Astrocyte of the spinal cord (primary cell): Measurements from ENCODE around the gene DYSF.

Source experiments
- DNase-seq: peaks from one replicate; pipeline ENCODE4 v3.0.0; 2011; ENCODE audit warnings: low read depth, low spot score
- H3K4me3 ChIP-seq: 2 replicates; pipeline ENCODE4 v1.5.1; 2011; ENCODE audit warnings: low read depth, mild to moderate bottlenecking, low read length, moderate library complexity
- in situ Hi-C: cut with HindIII; loops from 2 replicates; pipeline ENCODE4 v1.10.0; 2017; ENCODE audit warnings: low sequenced_read_pairs
- TF ChIP-seq, protein P1 (sequence below): IDR thresholded peaks from 2 replicates; pipeline ENCODE4 v1.5.1; 2012; ENCODE audit warnings: low read depth, mild to moderate bottlenecking, low read length, inconsistent platforms

The DYSF gene

DNA sequence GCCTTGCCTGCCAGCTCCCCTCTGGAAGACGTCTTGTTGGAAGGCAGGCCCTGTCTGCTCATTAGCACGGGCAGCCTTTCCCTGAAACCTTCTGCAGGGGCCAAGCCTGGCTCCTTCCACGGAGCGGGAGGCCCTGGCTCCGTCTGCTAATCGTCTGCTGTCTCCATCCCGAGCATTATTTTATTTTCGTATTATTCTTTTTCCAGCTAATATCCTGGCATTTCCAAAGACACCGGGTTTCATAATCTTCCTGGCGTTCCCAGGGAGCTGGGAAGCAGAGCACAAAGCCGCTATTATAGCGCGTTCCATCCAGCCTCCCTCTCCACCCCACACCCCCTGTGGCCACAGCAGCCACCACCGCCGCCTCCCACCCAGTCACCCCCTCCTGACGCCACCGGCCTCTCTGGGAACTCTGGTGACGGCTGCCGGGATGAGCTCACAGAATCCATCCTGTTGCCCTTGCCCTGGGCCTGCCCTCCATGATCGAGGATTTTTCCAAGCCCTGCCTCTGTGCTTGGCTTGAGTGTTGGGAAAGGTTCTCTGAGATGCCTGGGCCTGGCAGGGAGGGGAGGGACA, 125.5 kb downstream of the DYSF start:
- TF ChIP-seq, protein P1, sequence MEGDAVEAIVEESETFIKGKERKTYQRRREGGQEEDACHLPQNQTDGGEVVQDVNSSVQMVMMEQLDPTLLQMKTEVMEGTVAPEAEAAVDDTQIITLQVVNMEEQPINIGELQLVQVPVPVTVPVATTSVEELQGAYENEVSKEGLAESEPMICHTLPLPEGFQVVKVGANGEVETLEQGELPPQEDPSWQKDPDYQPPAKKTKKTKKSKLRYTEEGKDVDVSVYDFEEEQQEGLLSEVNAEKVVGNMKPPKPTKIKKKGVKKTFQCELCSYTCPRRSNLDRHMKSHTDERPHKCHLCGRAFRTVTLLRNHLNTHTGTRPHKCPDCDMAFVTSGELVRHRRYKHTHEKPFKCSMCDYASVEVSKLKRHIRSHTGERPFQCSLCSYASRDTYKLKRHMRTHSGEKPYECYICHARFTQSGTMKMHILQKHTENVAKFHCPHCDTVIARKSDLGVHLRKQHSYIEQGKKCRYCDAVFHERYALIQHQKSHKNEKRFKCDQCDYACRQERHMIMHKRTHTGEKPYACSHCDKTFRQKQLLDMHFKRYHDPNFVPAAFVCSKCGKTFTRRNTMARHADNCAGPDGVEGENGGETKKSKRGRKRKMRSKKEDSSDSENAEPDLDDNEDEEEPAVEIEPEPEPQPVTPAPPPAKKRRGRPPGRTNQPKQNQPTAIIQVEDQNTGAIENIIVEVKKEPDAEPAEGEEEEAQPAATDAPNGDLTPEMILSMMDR = no peak
- no peak for DNase-seq
- in situ Hi-C loops = no loop called here
- no peak overlapping the region for H3K4me3 ChIP-seq

DNA sequence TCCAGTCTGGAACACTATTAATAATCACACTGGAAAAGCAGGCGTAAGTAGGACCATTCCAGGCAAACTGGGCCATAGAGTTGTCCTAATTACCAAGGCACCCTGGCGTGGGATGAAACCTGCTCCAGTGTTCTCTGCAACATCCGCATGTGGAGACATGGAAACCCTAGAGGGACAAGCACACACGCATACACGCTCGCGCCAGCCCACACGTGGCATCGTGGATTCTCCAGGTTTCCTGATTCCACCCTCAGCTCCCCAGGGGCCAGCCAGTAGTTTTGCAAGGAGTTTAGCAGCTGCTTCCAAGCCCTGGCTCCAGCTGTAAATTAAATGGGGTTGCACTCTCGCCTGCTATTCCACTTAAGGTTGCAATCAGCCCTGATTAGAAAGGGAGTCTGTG, 127.7 kb downstream of the DYSF start:
- no peak for DNase-seq
- in situ Hi-C loops = no loop called here
- H3K4me3 ChIP-seq = no peak overlapping the region
- TF ChIP-seq, protein P1 = no peak

DNA sequence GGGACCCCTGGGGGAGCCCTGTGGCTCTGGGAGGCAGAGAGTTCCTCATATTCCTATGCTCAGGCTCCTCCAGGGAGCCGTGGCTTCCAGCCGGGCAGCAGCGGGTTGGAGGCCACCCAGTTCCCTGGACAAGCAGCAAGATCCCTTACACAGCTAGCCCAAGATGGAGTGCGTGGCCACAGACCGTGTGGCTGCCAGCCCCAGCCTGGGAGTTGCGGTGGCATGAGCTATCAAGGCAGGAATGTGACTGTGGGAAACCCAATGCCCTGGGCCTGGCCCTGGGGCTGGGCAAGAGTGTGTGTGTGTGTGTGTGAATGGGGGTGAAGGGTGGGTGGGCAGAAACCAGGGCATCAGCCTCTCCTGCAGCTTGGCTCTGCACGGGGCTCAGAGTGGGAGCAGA, 130.5 kb downstream of the DYSF start:
- no peak overlapping the region for H3K4me3 ChIP-seq
- TF ChIP-seq, protein P1 = no peak
- in situ Hi-C loops = no loop called here
- no peak for DNase-seq

DNA sequence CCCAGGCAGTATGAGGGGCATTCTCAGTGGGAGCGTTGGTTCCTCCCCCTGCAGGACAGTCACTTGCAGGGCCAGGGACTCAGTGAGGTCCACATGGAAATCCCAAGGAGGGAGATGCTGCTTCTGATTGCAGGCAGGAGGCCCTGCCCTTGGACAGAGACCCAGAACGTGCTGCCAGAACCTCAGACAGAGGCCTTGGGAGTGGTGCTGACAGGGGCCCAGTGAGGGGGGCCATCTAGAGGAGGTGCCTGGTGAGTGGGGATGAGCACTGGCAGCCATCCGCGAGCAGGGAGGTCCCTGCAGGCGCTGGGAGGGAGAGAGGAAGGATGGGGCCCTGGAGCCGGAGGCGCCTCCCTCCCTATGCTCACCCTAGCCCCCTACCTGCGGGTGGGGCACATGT, 133.1 kb downstream of the DYSF start:
- in situ Hi-C loops = no loop called here
- TF ChIP-seq, protein P1 = no peak
- DNase-seq = no peak
- no peak overlapping the region for H3K4me3 ChIP-seq

DNA sequence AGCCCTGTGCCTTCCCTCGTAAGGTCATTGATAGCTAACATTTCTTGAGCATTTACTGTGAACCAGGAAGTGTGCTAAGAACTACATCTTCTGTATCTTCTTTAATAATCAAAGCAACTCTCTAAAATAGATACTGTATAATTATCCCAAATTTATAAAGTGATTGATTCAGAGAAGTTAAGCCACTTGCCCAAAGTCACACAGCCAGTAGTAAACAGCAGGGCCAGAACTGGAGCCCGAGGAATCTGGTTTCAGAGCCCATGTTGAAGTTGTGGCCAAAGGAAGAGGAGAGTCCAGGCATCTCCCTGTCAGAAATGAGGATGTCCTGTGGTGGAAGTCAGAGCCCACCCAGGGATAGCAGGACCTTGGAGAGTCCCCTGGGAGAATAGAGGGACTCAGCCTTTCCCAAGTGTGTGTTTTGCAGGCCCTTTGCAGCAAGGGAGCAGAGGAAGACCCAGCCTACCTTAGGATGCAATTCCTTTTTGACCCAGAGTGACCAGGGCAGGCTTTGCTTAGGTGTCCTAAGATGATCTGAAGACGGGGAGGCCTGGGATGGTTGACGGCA, 134.2 kb downstream of the DYSF start:
- in situ Hi-C loops = no loop called here
- DNase-seq = no peak
- no peak overlapping the region for H3K4me3 ChIP-seq
- TF ChIP-seq, protein P1 = no peak

DNA sequence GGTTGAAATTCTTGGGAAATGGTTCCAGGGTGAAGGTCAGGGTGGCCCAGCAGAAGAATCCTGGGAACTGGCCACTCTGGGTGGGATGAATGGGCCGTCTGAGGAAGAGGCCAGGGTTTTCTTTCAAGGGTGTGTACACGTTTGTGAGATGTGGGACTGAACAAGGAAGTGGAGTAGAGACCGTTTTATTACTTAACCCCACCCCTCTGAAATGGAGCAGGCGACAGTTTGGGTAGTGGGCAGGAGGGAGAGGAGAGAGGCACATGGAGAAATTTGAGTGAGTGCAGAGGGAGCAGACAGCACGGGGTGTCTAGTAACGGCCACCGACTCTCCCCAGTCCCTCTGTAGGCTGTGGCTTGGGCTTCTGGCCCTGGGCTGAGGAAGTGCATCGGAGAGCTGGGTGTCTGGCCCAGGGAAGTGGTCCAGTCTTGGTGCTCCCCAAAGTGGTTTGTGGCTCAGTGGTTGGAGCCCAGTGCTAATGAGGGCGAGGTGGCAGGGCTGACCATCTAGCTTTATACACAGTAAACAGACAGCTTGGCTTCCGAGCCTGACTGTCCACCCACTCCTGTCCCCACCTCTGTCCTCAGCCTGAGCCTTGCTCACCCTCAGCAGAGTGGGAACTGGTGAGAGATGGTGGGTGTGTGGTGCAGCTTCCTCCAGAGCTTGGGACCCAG, 135.3 kb downstream of the DYSF start:
- H3K4me3 ChIP-seq = no peak overlapping the region
- TF ChIP-seq, protein P1 = no peak
- in situ Hi-C loops = no loop called here
- no peak for DNase-seq
